Esophagus squamous epithelium (tissue), 5 donors: ENCODE data around the gene SUN5. TPM values are rescaled to one million over a fixed set of nuclear protein-coding genes. Genes with fewer than 3 reads are reported as not detected.

Experiments used
- DNase-seq: peaks from one replicate; lab custom pipeline; 2025; lab: John Stamatoyannopoulos, UW
- H3K27ac ChIP-seq, 4 donors: fragments of 200-600 bp; sonication (generic); one replicate each; pipeline ENCODE4 v1.5.1; 2016 to 2019; ENCODE audit warnings: mild to moderate bottlenecking in 1 of 4
- H3K27me3 ChIP-seq, 4 donors: fragments of 200-600 bp; sonication (generic); 1 replicate in 3 of 4; 2 replicates in 1 of 4; pipeline versions ENCODE4 v1.5.1 to v1.6.0; 2017 to 2021; ENCODE audit warnings: antibody characterized with exemption in 1 of 4
- H3K36me3 ChIP-seq, 3 donors: fragments of 200-600 bp; sonication (generic); one replicate each; pipeline ENCODE4 v1.5.1; 2016 to 2019
- H3K4me1 ChIP-seq, 3 donors: fragments of 200-600 bp; sonication (generic); one replicate each; pipeline ENCODE4 v1.5.1; 2017 to 2019
- H3K4me3 ChIP-seq, 4 donors: fragments of 200-600 bp; sonication (generic); 1 replicate in 3 of 4; 2 replicates in 1 of 4; pipeline ENCODE4 v1.5.1; 2016 to 2019; ENCODE audit warnings: mild to moderate bottlenecking in 2 of 4, moderate library complexity in 1 of 4
- H3K9me3 ChIP-seq, 3 donors: fragments of 200-600 bp; sonication (generic); one replicate each; pipeline ENCODE4 v1.5.1; 2016 to 2019
- CTCF ChIP-seq, 6 experiments: fragments of 450-650 bp in 4 of 6; fragments of 200-600 bp in 2 of 6; sonication (generic) in 2 of 6; IDR thresholded peaks; one replicate each; pipeline ENCODE4 v1.5.1; 2016 to 2019; ENCODE audit warnings: antibody characterized with exemption in 6 of 6, mild to moderate bottlenecking in 4 of 6, moderate library complexity in 4 of 6
- POLR2A ChIP-seq, 4 donors: fragments of 450-650 bp; IDR thresholded peaks; one replicate each; pipeline ENCODE4 v1.6.1; 2017; ENCODE audit warnings: antibody characterized with exemption in 4 of 4, mild to moderate bottlenecking in 4 of 4, moderate library complexity in 3 of 4
- WGBS, 2 donors: methylation state at CpG; one replicate each; pipeline ENCODE4 v1.1.5; 2018; 5-methylcytosine and 5-hydroxymethylcytosine counted together
- intact Hi-C: fragments of 100-400 bp; cut with DNase I; formaldehyde crosslinking; loops from one replicate; pipeline ENCODE4 v1.15.0; 2022
- total RNA-seq, 4 donors: library from RNA; depleted of rRNA; stranded (reverse); fragments of >200 nt; gene quantifications; one replicate each; pipeline ENCODE4 v1.1.0, GENCODE V29; 2016
- donor health status: DM: yes; HTN: yes; CAD: no.

The SUN5 gene
- total RNA-seq, 4 donors from 2014 or later = not detected

- Histone ChIP-seq H3K36me3 (no peaks in the 10 kb centered on the region), H3K27ac (no peak overlapping the region), H3K27me3 (peaks cover 0 to 34% (median 0%) of the 10 kb centered on the region in 4 donors), H3K4me1 (no peaks in the 10 kb centered on the region), H3K9me3 (no peaks in the 10 kb centered on the region), H3K4me3 (no peak overlapping the region)
- intact Hi-C loops = no loop called here
- DNase-seq = no peak
- TF ChIP-seq CTCF (IDR thresholded peaks at IDR 0.05) (no peak), POLR2A (IDR thresholded peaks at IDR 0.05) (no peak)
- 72 to 78% methylated on average over 2 to 3 of the region's 9 CpGs for WGBS, 2 donors
These were observed 19.4 kb downstream of the SUN5 start for GRCh38 chr20:32984631-32985354.

- Histone ChIP-seq H3K9me3 (no peaks in the 10 kb centered on the region), H3K36me3 (no peaks in the 10 kb centered on the region), H3K4me1 (no peaks in the 10 kb centered on the region), H3K27me3 (peaks cover 0 to 36% (median 0%) of the 10 kb centered on the region in 4 donors), H3K27ac (no peak overlapping the region), H3K4me3 (no peak overlapping the region)
- intact Hi-C loops = no loop called here
- TF ChIP-seq CTCF (IDR thresholded peaks at IDR 0.05) (no peak), POLR2A (IDR thresholded peaks at IDR 0.05) (no peak)
- WGBS, 2 donors = 59 to 76% methylated on average over 6 to 7 of the region's 7 CpGs
- DNase-seq = no peak
These were observed 20.0 kb downstream of the SUN5 start for GRCh38 chr20:32984196-32984595.

DNA sequence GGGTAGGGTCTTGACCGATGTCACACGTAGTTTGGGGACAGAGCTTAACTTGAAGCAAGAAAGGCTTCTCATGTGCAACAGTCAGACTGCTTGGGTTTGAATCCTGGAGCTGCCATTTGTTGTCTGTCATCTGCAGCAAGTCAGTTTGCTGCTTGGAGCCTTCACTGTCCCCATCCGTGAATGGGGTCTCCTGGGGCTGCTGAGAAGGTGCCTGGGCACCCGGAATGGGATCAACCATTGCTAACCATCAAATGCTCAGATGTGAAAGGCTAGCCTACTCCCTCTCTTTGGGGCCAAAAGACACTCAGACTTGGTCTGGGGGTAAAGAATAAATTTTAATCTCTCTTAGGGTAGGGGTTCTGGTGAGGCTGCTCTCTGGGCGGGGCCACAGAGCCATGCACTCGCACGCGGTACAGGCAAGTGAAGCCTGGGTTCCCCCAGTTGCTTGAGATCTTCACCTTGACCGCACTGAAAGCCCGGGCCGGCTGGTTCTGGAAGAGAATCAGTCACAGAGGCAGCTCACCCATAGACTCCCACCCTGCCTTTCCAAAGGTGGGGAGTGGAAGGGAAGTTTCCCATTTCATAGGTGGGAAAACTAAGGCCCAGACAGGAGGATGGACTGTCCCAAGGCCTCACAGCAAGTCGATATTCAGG is 20.6 kb downstream of the SUN5 start:
- WGBS, 2 donors = 82 to 94% methylated on average over 8 to 9 of the region's 12 CpGs
- Histone ChIP-seq H3K9me3 (no peaks in the 10 kb centered on the region), H3K36me3 (no peaks in the 10 kb centered on the region), H3K4me1 (no peaks in the 10 kb centered on the region), H3K4me3 (no peak overlapping the region), H3K27ac (no peak overlapping the region), H3K27me3 (peaks cover 0 to 36% (median 0%) of the 10 kb centered on the region in 4 donors)
- intact Hi-C loops = no loop called here
- no peak for TF ChIP-seq CTCF (IDR thresholded peaks at IDR 0.05)
- TF ChIP-seq POLR2A (IDR thresholded peaks at IDR 0.05) = no peak
- no peak for DNase-seq

DNA sequence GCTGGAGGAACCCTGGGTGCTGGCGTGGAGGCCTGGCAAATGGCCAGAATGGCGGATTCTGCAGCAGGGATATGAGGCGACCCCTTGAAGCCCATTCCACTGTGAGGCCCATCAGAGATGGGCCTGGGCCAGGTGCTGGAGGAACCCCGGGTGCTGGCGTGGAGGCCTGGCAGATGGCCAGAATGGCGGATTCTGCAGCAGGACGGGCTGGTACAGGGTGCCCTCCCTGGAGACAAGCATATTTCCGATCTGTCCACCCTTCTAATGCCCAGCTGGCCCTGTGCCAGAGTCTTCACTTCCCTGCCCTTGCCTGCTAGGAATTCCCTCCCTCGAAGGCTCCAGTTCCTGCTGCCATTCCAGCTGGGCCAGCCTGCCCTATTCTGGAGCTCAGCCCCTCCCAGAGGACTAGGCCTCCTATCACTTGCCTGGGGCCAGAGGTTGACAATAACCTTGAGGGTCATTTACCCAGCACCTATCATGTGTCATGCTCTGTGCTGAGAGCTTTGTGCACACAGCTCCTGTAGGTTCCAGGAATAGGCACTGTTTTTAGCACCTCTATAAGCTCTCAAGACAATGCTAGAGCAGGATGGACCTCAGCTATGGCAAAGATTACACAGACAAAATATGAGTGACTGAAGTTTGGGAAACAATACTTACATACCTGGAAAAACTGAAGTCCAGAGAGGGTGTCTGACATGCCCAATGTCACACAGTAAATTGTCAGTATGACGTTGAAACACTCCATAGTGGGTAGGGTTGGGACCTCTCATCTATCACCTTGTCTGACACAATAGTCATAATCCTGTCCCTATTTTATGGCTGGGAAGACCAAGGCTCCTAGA is 21.4 kb downstream of the SUN5 start:
- no peaks in the 10 kb centered on the region for H3K36me3 ChIP-seq
- no peak overlapping the region for H3K4me3 ChIP-seq
- H3K27ac ChIP-seq = no peak overlapping the region
- H3K9me3 ChIP-seq = no peaks in the 10 kb centered on the region
- DNase-seq = no peak
- intact Hi-C loops = no loop called here
- TF ChIP-seq CTCF (IDR thresholded peaks at IDR 0.05) (no peak), POLR2A (IDR thresholded peaks at IDR 0.05) (no peak)
- WGBS, 2 donors = 37 to 38% methylated on average over 5 to 7 of the region's 10 CpGs
- peaks cover 0 to 36% (median 0%) of the 10 kb centered on the region in 4 donors for H3K27me3 ChIP-seq
- no peaks in the 10 kb centered on the region for H3K4me1 ChIP-seq
